GM12891 (cell line): Measurements from ENCODE around the gene NAA20.

Source experiments
- DNase-seq: peaks from one replicate; pipeline ENCODE4 v3.0.0; 2011; ENCODE audit warnings: low spot score; ENCODE audit not compliant: insufficient read length
- FAIRE-seq: peaks from 2 replicates; lab custom pipeline; 2011; peaks lifted over from hg19 to GRCh38; lab: Jason Lieb, UNC
- PAX5 ChIP-seq: IDR thresholded peaks from 2 replicates; pipeline ENCODE4 v1.6.1; 2011; ENCODE audit warnings: low read length, moderate library complexity, mild to moderate bottlenecking; ENCODE audit not compliant: insufficient read depth, severe bottlenecking
- POLR2A ChIP-seq: IDR thresholded peaks from 2 replicates; pipeline ENCODE4 v1.6.1; 2011; ENCODE audit warnings: low read depth, low read length, control low read depth
- POLR2AphosphoS5 ChIP-seq: IDR thresholded peaks from 2 replicates; pipeline ENCODE4 v1.6.1; 2011; ENCODE audit warnings: low read depth, low read length, control low read depth
- POU2F2 ChIP-seq: IDR thresholded peaks from 2 replicates; pipeline ENCODE4 v1.6.1; 2011; ENCODE audit warnings: low read depth, mild to moderate bottlenecking, control low read depth, low read length, moderate library complexity
- SPI1 ChIP-seq: IDR thresholded peaks from 2 replicates; pipeline ENCODE4 v1.6.1; 2011; ENCODE audit warnings: low read depth, low read length, control low read depth
- TAF1 ChIP-seq: IDR thresholded peaks from 2 replicates; pipeline ENCODE4 v1.6.1; 2011; ENCODE audit warnings: low read depth, low read length, control low read depth

NAA20 gene

DNA sequence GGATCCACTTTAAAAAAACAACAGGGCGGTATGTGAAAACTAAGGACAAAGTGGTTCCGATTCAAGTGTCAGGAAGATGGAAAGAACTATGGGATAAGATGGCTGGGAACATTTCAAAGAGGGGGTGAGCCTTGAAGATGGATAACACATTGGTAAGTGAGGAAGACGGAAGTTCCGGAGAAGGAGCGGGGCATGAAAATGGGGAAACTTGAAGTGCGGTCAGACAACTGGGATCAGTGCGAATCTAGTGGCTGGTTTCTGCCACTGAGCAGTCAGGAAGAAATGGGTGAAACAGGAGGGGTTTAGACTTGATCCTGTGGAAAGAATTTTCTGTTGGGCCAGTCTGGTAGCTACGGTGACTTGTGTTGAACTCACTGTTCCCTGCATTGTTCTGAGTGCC lies 1.2 kb downstream of the NAA20 start:
- FAIRE-seq (no peak), DNase-seq (no peak)
- TF ChIP-seq PAX5 (no peak), POLR2AphosphoS5 (no peak)

DNA sequence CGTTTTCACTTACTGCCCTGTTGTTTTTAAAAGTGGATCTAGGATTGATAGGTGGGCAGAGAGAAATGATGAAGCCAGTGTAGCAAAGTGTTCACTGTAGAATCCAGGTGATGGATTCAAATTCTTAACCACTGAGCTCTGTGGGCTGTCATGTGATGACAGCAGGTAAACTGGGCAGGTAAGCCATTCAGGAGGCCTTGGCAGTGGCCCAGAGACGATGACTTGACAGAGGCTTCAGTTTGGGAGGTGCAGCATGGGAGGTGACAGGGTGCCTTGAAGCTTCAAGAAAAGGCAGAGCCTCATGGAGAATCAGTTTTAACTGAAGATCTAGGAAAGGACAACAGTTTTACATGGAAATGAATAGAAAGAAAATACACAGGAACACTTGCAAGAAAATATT lies 2.0 kb downstream of the NAA20 start:
- DNase-seq, result no peak
- TF ChIP-seq TAF1 (no peak), POU2F2 (no peak), POLR2AphosphoS5 (no peak), PAX5 (no peak), POLR2A (no peak), SPI1 (no peak)
- no peak for FAIRE-seq

DNA sequence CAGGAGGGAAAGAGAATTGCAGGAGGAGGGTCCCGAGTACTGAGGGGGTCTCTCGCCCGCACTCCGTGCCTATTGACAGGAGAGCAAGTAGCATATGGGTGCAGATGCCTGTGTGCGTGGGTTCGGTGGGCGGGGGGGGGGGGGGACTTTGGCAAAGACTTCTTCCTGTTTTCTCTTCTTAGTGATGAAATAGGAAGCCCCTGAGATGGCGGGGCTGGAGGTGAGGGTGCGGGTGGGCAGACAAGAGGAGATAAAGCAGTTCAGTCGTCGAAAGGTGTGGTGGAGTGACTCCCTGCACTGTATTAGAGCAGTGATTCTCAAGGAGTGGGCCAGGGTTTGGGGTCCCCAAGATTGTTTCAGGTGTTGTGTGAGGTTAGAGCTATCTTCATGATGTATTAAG lies 3.7 kb downstream of the NAA20 start:
- FAIRE-seq (no peak), DNase-seq (no peak)
- TF ChIP-seq SPI1 (no peak), PAX5 (no peak), TAF1 (no peak), POU2F2 (no peak), POLR2A (no peak), POLR2AphosphoS5 (no peak)

DNA sequence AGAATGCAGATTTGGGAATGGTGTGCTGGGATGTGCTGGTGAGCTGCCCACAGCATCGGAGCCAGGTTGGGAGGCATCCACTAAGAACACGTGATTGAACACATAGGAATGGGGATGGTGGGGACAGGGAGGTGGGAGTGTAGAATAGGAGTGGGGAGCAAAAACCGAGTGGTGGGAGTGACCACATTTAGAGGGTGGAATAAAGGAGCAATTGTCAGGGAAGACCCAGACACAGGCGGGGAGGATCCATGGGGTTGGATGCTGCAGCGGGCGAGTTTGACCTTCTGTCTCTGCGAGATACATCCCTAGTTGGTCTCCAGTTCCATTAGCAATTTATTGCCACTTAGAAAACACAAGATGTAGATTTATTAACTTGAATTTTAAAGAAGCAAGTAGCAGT lies 4.7 kb downstream of the NAA20 start:
- no peak for DNase-seq
- TF ChIP-seq PAX5 (no peak), POU2F2 (no peak), POLR2AphosphoS5 (no peak), TAF1 (no peak)
- no peak for FAIRE-seq

DNA sequence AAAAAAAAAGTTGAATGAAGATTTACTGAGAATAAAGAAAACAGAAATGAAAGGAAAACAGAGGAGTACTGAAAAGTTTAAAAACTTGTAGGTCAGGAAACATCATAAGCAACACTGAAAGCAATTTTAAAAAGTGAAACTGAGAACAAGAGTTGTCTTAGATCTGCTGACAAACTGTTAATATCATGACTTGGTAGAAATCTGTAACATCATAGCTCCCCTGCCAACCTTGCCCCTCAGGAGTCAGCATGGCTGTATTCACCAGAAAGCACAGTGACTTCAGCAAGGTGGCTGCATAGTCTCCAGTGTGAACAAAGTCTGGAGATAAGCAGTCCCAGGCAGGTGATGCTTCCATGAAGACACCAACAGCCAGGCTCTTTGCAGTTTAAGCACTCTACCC lies 5.3 kb downstream of the NAA20 start:
- TF ChIP-seq PAX5, result no peak
- no peak for TF ChIP-seq POLR2A
- no peak for TF ChIP-seq SPI1
- no peak for TF ChIP-seq TAF1
- TF ChIP-seq POLR2AphosphoS5, result no peak
- no peak for TF ChIP-seq POU2F2
- DNase-seq (no peak), FAIRE-seq (peak; percentile 45)

DNA sequence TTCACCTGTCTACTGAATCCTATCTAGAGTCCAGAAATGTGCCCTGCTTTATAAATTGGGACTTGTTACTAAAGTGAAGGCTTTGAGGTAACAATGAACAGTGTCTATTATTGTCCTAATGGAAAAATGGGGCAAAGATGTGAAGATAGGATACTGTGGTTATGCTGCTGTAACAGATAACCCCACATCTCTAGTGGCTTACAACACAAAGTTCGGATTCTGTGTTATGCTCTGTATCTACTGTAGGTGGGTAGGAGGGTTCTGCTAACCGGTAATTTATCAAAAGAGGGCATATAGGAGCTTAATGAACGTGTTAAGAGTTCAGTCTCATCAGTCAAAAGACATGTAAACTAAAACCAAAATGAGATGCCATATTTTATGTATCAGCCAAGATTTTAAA lies 6.2 kb downstream of the NAA20 start:
- no peak for DNase-seq
- no peak for TF ChIP-seq POU2F2
- no peak for TF ChIP-seq SPI1
- TF ChIP-seq TAF1, result no peak
- no peak for TF ChIP-seq POLR2A
- no peak for TF ChIP-seq POLR2AphosphoS5
- TF ChIP-seq PAX5, result no peak
- no peak for FAIRE-seq

DNA sequence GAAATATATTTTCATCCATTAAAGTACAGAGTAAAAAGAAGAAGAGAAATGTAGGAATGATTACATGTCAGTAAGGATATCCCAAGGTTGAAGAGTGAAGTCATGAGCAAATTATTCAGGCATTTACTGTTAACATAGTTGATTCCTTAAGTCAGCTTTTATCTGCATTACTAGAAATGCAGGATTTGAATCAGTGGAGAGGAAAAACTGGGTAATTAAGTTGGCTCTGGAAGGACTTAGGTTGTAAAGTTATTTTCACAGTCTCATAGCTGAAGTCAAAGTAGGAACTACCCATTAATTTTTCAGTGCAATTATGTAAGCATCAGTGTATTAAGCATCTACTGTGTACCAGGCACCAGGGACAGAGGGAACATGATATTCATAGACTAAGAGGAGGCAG lies 7.8 kb downstream of the NAA20 start:
- no peak for TF ChIP-seq SPI1
- no peak for TF ChIP-seq POLR2AphosphoS5
- TF ChIP-seq POLR2A, result no peak
- no peak for TF ChIP-seq PAX5
- no peak for TF ChIP-seq POU2F2
- TF ChIP-seq TAF1, result no peak
- FAIRE-seq (no peak), DNase-seq (no peak)

DNA sequence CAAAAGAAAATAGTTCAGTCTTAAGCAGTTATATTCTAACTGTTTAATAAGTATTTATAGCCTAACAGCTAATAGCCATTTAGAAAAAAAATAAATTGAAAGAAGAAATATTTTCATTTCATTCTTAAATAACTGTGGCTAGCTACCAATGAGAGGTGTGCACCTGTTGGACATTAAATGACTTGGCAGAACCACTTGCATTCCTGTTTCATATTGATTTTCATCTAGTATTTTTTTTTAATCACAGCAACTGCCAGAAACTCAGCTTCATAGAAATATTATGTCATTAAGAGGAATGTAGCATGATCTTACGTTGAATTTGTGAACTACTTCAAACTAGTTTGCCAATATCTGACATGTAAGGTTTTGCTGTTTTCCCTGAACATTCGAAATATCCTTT lies 10.1 kb downstream of the NAA20 start:
- TF ChIP-seq POU2F2 (no peak), TAF1 (no peak), POLR2A (no peak), PAX5 (no peak), POLR2AphosphoS5 (no peak), SPI1 (no peak)
- DNase-seq, result no peak
- no peak for FAIRE-seq

DNA sequence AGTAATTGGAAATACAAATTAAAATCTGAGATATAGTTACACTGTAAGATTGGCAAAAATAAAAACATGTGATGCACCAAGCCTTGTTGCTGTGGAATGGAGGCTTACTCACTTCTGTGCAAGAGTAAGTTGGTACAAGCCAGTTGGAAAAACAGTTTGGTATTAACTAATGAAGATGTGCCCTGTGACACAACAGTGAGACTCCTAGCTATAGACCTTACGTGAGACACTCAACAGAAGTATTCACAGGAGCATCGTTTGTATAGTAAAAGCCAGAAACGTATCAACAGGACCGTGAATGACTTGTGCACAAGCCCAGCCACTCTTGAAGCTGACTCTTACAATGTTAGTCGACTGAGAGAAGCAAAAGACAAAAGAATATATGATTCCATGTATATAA lies 14.6 kb downstream of the NAA20 start:
- FAIRE-seq, result peak; percentile 35
- no peak for DNase-seq
- TF ChIP-seq PAX5 (no peak), POLR2AphosphoS5 (no peak), POLR2A (no peak), POU2F2 (no peak), TAF1 (no peak), SPI1 (no peak)

DNA sequence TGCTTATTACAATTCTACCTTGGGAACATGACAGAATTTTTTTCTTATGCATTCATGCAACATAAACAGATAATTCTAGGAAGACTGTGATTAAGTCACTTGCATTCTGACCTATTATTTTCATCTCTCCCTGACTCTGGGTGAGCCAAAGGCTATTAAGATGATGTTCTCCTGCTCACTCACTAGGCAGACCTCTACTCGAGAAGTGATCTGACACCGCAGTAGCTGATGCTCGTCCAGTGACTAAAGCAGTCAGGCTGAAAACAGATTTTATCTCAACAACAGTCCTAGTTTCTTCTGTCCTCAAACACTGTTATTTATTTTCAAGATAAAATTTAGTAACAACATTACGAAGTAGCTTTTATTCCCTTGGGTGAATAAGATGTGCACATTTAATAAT lies 17.3 kb downstream of the NAA20 start:
- DNase-seq (no peak), FAIRE-seq (no peak)
- TF ChIP-seq PAX5 (no peak), POLR2AphosphoS5 (no peak), SPI1 (no peak), POU2F2 (no peak), POLR2A (no peak), TAF1 (no peak)

DNA sequence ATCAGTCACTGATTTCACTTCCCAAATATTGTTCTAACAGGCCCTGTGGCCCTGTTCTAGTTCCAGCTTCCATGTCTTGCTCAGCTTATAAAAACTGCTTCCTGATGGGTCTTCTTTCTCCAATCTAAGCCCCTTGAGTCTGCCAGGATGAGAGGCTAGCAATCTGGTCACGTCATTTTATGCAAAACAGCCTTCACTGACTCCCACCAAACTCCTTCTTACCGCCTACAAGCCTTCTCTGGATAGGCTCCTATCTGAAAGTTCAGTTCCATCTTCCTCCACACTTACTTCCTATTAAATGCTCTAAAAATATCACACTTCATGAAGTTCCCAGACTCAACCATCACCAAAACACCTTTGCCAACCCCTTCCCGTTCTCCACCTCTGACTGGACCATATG lies 19.6 kb downstream of the NAA20 start:
- FAIRE-seq (no peak), DNase-seq (no peak)
- TF ChIP-seq SPI1 (no peak), TAF1 (no peak), POLR2A (no peak), POLR2AphosphoS5 (no peak), POU2F2 (no peak), PAX5 (no peak)
